IMR-90 (cell line): ENCODE data around the gene EXOC6.
A peak's percentile ranks its signal among the peaks of the same experiment; 100 is the strongest.

ENCODE experiments used
- CEBPB ChIP-seq: IDR thresholded peaks from 2 replicates; pipeline ENCODE4 v1.6.1; 2012; ENCODE audit warnings: low read depth, low read length, improper control_type of control experiment
- CTCF ChIP-seq: conservative IDR thresholded peaks from 2 replicates; pipeline ENCODE4 v1.5.1; 2012; ENCODE audit warnings: mild to moderate bottlenecking, low read depth, low read length, improper control_type of control experiment
- FOS ChIP-seq: fragments of 150-350 bp; IDR thresholded peaks from 2 replicates; pipeline ENCODE4 v1.6.1; 2016; ENCODE audit warnings: low read depth, low read length
- MAFK ChIP-seq: IDR thresholded peaks from 2 replicates; pipeline ENCODE4 v1.6.1; 2012; ENCODE audit warnings: low read depth, low read length, improper control_type of control experiment
- POLR2A ChIP-seq: IDR thresholded peaks from 2 replicates; pipeline ENCODE4 v1.6.1; 2012; ENCODE audit warnings: mild to moderate bottlenecking, low read depth, low read length
- RAD21 ChIP-seq: IDR thresholded peaks from 2 replicates; pipeline ENCODE4 v1.6.1; 2012; ENCODE audit warnings: low read length, improper control_type of control experiment
- RCOR1 ChIP-seq: IDR thresholded peaks from 2 replicates; pipeline ENCODE4 v1.6.1; 2012; ENCODE audit warnings: mild to moderate bottlenecking, low read length, improper control_type of control experiment; ENCODE audit not compliant: insufficient replicate concordance
- RFX5 ChIP-seq: IDR thresholded peaks from 2 replicates; pipeline ENCODE4 v1.8.0; 2012; ENCODE audit warnings: low read depth, mild to moderate bottlenecking, low read length, moderate library complexity
- SMC3 ChIP-seq: fragments of 150-350 bp; IDR thresholded peaks from 2 replicates; pipeline ENCODE4 v1.6.1; 2016; ENCODE audit warnings: low read depth, mild to moderate bottlenecking, antibody characterized with exemption, low read length, moderate library complexity
- TF ChIP-seq, protein P1 (sequence below): fragments of 150-350 bp; IDR thresholded peaks from 2 replicates; pipeline ENCODE4 v1.6.1; 2016; ENCODE audit warnings: low read depth, mild to moderate bottlenecking, low read length, moderate library complexity, borderline replicate concordance

- TF ChIP-seq POLR2A (no peak), CTCF (no peak), FOS (no peak), RAD21 (no peak), CEBPB (0 out of 2 replicates have a peak, but pooled peaks have one; percentile 3), RCOR1 (no peak), SMC3 (no peak), RFX5 (no peak), MAFK (no peak)
- TF ChIP-seq, protein P1, sequence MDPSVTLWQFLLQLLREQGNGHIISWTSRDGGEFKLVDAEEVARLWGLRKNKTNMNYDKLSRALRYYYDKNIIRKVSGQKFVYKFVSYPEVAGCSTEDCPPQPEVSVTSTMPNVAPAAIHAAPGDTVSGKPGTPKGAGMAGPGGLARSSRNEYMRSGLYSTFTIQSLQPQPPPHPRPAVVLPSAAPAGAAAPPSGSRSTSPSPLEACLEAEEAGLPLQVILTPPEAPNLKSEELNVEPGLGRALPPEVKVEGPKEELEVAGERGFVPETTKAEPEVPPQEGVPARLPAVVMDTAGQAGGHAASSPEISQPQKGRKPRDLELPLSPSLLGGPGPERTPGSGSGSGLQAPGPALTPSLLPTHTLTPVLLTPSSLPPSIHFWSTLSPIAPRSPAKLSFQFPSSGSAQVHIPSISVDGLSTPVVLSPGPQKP = no peak
These were observed 150.9 kb downstream of the EXOC6 start for GRCh38 chr10:92999191-92999590.
